ENCODE measurements around the gene IARS1.
A peak's percentile ranks its signal among the peaks of the same experiment; 100 is the strongest.

The IARS1 gene

GRCh38 chr9:92289708-92290390 is 3.6 kb downstream of the IARS1 start:
- H3K4me1 Mint-ChIP-seq = peaks cover 20% of the 10 kb centered on the region
- H3K36me3 Mint-ChIP-seq = peaks cover 26% of the 10 kb centered on the region
- no peak for DNase-seq (ENCODE audit: low spot score in 2 of 2)

DNA sequence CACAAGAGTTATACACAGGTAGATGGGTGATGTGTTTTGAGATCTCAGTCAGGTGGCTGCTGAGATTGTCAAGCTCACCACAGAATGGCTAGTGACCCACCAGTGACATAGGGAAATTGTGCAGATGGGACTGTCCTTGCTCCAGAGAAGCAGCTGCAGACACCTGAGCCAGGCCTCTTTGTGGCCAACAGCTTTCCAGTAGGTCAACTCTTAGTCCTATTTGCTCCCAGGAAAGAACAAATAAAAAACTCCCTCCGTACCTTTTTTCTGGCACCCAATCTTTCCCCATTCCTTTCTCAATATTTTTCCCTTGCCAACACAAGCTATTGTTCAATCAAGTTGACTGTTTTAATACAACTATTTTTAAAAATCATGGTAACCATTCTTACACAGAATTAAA is 14.2 kb downstream of the IARS1 start:
- H3K27ac Mint-ChIP-seq = no peak overlapping the region
- ATAC-seq (ENCODE audit: low read depth) = no peak

More at GRCh38 chr9:92289708-92290390, 3.6 kb downstream of the IARS1 start:
- Mint-ChIP-seq H3K27ac (peak overlapping the region; percentile 29), H3K27me3 (no peaks in the 10 kb centered on the region), H3K9me3 (no peaks in the 10 kb centered on the region), H3K4me3 (no peak overlapping the region)
- ATAC-seq (ENCODE audit: low read depth) = no peak

GRCh38 chr9:92278110-92278509 is 15.4 kb downstream of the IARS1 start:
- H3K27ac Mint-ChIP-seq = no peak overlapping the region
- ATAC-seq (ENCODE audit: low read depth) = no peak
- H3K27me3 Mint-ChIP-seq = no peaks in the 10 kb centered on the region
- peaks cover 2% of the 10 kb centered on the region for H3K4me1 Mint-ChIP-seq
- no peaks in the 10 kb centered on the region for H3K9me3 Mint-ChIP-seq
- DNase-seq (ENCODE audit: low spot score in 2 of 2) = no peak
- peaks cover 47% of the 10 kb centered on the region for H3K36me3 Mint-ChIP-seq
- H3K4me3 Mint-ChIP-seq = no peak overlapping the region

More for the DNA sequence above, 14.2 kb downstream of the IARS1 start:
- peaks cover 2% of the 10 kb centered on the region for H3K4me1 Mint-ChIP-seq
- no peaks in the 10 kb centered on the region for H3K27me3 Mint-ChIP-seq
- H3K9me3 Mint-ChIP-seq = no peaks in the 10 kb centered on the region
- no peak for DNase-seq (ENCODE audit: low spot score in 2 of 2)
- H3K4me3 Mint-ChIP-seq = no peak overlapping the region
- H3K36me3 Mint-ChIP-seq = peaks cover 41% of the 10 kb centered on the region

GRCh38 chr9:92276331-92277032 is 17.0 kb downstream of the IARS1 start:
- peak overlapping the region; percentile 40 for H3K27ac Mint-ChIP-seq
- peaks cover 2% of the 10 kb centered on the region for H3K4me1 Mint-ChIP-seq
- DNase-seq (ENCODE audit: low spot score in 2 of 2) (no peak), ATAC-seq (ENCODE audit: low read depth) (no peak)
- H3K9me3 Mint-ChIP-seq = no peaks in the 10 kb centered on the region
- no peak overlapping the region for H3K4me3 Mint-ChIP-seq
- peaks cover 51% of the 10 kb centered on the region for H3K36me3 Mint-ChIP-seq
- no peaks in the 10 kb centered on the region for H3K27me3 Mint-ChIP-seq

GRCh38 chr9:92275541-92275940 is 18.0 kb downstream of the IARS1 start:
- ATAC-seq (ENCODE audit: low read depth) (no peak), DNase-seq (ENCODE audit: low spot score in 2 of 2) (no peak)
- peaks cover 2% of the 10 kb centered on the region for H3K4me1 Mint-ChIP-seq
- H3K27ac Mint-ChIP-seq = no peak overlapping the region
- H3K9me3 Mint-ChIP-seq = no peaks in the 10 kb centered on the region
- H3K4me3 Mint-ChIP-seq = no peak overlapping the region
- no peaks in the 10 kb centered on the region for H3K27me3 Mint-ChIP-seq
- H3K36me3 Mint-ChIP-seq = peaks cover 53% of the 10 kb centered on the region

DNA sequence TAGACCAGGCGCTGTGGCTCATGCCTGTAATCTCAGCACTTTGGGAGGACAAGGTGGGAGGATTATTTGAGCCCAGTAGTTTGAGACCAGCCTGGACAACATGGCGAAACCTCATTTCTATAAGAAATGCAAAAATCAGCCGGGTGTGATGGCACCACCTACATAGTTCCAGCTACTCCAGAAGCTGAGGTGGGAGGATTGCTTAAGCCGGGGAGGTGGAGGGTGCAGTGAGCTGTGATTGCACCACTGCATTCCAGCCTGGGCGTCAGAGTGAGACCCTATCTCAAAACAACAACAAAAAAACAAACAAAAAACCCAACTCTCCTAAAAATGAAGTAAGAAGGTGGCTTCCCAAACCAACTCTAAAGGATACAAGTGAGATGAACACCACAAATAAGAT is 23.0 kb downstream of the IARS1 start:
- no peak overlapping the region for H3K4me3 Mint-ChIP-seq
- no peak overlapping the region for H3K27ac Mint-ChIP-seq
- no peaks in the 10 kb centered on the region for H3K27me3 Mint-ChIP-seq
- H3K9me3 Mint-ChIP-seq = no peaks in the 10 kb centered on the region
- H3K36me3 Mint-ChIP-seq = peaks cover 45% of the 10 kb centered on the region
- ATAC-seq (ENCODE audit: low read depth) (no peak), DNase-seq (ENCODE audit: low spot score in 2 of 2) (no peak)
- peaks cover 2% of the 10 kb centered on the region for H3K4me1 Mint-ChIP-seq

DNA sequence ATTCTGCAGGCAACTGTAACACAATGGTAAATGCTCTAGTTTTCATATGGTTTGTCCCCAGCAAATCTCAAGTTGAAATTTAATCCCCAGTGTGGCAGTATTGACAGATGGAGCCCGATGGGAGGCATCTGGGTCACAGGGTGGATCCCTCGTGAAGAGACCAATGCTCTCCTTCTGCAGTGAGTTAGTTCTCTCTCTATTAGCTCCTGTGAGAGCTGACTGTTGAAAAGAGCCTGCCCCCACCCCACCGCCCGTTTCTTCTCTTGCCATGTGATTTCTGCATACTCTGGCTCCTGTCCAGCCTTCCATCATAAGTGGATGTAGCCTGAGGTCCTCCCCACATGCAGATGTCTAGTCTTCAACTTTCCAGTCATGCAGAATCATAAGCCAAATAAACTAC is 27.0 kb downstream of the IARS1 start:
- Mint-ChIP-seq H3K27ac (no peak overlapping the region), H3K36me3 (peaks cover 47% of the 10 kb centered on the region), H3K9me3 (no peaks in the 10 kb centered on the region), H3K4me3 (no peak overlapping the region), H3K4me1 (peaks cover 2% of the 10 kb centered on the region), H3K27me3 (no peaks in the 10 kb centered on the region)
- DNase-seq (ENCODE audit: low spot score in 2 of 2) (no peak), ATAC-seq (ENCODE audit: low read depth) (no peak)

GRCh38 chr9:92265154-92265553 is 28.3 kb downstream of the IARS1 start:
- H3K9me3 Mint-ChIP-seq = no peaks in the 10 kb centered on the region
- peaks cover 45% of the 10 kb centered on the region for H3K36me3 Mint-ChIP-seq
- H3K4me1 Mint-ChIP-seq = peaks cover 2% of the 10 kb centered on the region
- DNase-seq (ENCODE audit: low spot score in 2 of 2) (no peak), ATAC-seq (ENCODE audit: low read depth) (no peak)
- H3K27me3 Mint-ChIP-seq = no peaks in the 10 kb centered on the region
- no peak overlapping the region for H3K27ac Mint-ChIP-seq
- no peak overlapping the region for H3K4me3 Mint-ChIP-seq

GRCh38 chr9:92263131-92263530 is 30.4 kb downstream of the IARS1 start:
- ATAC-seq (ENCODE audit: low read depth) (no peak), DNase-seq (ENCODE audit: low spot score in 2 of 2) (no peak)
- no peak overlapping the region for H3K4me3 Mint-ChIP-seq
- H3K9me3 Mint-ChIP-seq = no peaks in the 10 kb centered on the region
- no peaks in the 10 kb centered on the region for H3K27me3 Mint-ChIP-seq
- H3K4me1 Mint-ChIP-seq = no peaks in the 10 kb centered on the region
- peaks cover 50% of the 10 kb centered on the region for H3K36me3 Mint-ChIP-seq
- peak overlapping the region; percentile 25 for H3K27ac Mint-ChIP-seq

DNA sequence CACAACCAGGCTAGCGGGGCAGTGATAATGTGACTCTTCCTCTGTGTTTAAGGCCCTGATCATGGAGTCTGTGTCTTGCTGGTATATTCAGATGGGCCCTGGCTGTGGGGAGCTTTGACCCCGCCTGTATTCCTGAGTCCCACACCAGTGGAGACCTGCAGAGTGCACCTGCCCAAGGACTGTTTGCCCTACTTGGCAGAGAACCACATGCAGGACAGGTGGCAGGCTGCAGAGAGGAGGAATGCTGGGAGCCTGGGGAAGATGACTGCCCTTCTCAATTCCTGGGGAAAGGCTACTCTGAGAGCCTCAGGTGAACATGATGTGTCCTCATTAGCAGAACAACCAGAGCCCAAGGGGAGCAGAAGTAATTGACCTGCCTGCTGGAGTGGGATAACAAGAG is 36.2 kb downstream of the IARS1 start:
- no peak for ATAC-seq (ENCODE audit: low read depth)
- no peaks in the 10 kb centered on the region for H3K9me3 Mint-ChIP-seq
- no peak for DNase-seq (ENCODE audit: low spot score in 2 of 2)
- H3K4me1 Mint-ChIP-seq = no peaks in the 10 kb centered on the region
- peaks cover 41% of the 10 kb centered on the region for H3K36me3 Mint-ChIP-seq
- H3K4me3 Mint-ChIP-seq = no peak overlapping the region
- no peaks in the 10 kb centered on the region for H3K27me3 Mint-ChIP-seq
- H3K27ac Mint-ChIP-seq = no peak overlapping the region

- peaks cover 37% of the 10 kb centered on the region for H3K36me3 Mint-ChIP-seq
- H3K27ac Mint-ChIP-seq = no peak overlapping the region
- ATAC-seq (ENCODE audit: low read depth) (no peak), DNase-seq (ENCODE audit: low spot score in 2 of 2) (no peak)
- H3K9me3 Mint-ChIP-seq = no peaks in the 10 kb centered on the region
- no peak overlapping the region for H3K4me3 Mint-ChIP-seq
- no peaks in the 10 kb centered on the region for H3K27me3 Mint-ChIP-seq
- no peaks in the 10 kb centered on the region for H3K4me1 Mint-ChIP-seq
Observed at GRCh38 chr9:92254381-92255337, 38.8 kb downstream of the IARS1 start.

DNA sequence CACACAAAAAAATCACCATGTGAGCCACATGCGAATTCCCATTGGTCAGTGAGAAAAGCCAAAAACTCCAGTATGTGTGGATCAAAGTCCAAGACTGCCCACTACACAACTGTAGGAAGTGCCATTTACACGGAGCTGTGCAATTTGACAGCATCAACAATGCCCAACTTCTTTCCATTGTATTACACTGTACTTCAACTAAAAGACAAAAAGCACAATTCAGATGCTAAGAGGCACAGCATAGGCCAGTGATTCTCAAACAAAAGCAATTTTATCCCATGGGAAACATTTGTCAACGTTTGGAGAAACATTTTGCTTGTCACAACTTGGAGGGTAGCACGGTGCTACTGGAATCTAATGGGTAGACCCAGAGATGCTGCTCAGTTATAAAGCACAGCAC is 39.8 kb downstream of the IARS1 start:
- DNase-seq (ENCODE audit: low spot score in 2 of 2) (no peak), ATAC-seq (ENCODE audit: low read depth) (no peak)
- H3K4me3 Mint-ChIP-seq = no peak overlapping the region
- H3K27me3 Mint-ChIP-seq = no peaks in the 10 kb centered on the region
- no peaks in the 10 kb centered on the region for H3K4me1 Mint-ChIP-seq
- H3K36me3 Mint-ChIP-seq = peaks cover 35% of the 10 kb centered on the region
- H3K9me3 Mint-ChIP-seq = no peaks in the 10 kb centered on the region
- H3K27ac Mint-ChIP-seq = no peak overlapping the region

DNA sequence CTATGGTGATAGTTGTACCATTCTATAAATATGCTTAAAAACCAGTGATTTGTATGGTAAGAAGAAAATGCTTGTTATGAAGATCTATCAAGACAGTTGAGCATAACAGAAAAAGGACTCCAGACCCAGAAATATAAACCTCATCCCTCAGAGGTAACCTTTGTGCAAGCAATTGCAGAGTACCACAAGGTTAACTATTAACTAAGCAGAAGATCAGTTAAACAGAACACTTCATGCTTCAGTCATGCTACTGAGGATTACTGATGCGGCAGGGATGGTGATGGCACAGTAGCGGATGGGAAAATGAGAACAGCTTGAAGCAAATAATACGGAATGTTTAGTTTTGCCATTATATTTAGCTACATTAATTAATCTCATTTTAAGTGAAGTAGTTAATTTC is 45.5 kb downstream of the IARS1 start:
- DNase-seq (ENCODE audit: low spot score in 2 of 2) (no peak), ATAC-seq (ENCODE audit: low read depth) (no peak)
- H3K4me1 Mint-ChIP-seq = no peaks in the 10 kb centered on the region
- H3K9me3 Mint-ChIP-seq = no peaks in the 10 kb centered on the region
- H3K36me3 Mint-ChIP-seq = peaks cover 52% of the 10 kb centered on the region
- no peak overlapping the region for H3K27ac Mint-ChIP-seq
- H3K27me3 Mint-ChIP-seq = no peaks in the 10 kb centered on the region
- no peak overlapping the region for H3K4me3 Mint-ChIP-seq

DNA sequence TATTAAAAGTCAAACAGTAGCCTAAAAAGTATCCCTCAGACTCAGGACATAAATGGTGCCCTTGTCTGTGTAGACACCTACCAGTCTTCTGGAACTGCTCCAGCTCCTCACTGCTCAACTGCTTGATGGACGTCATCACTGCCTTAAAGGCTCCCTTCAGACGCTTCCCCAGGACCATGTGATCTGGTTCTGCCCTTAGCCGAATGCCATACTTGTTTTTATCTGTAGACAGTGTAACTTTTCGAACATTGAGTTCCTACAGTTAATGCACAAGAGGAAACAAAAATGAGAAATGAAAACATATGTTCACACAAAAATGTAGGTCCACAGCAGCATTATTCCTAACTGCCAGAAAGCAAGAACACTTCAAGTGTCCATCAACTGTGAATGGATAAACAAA is 46.2 kb downstream of the IARS1 start:
- Mint-ChIP-seq H3K27ac (no peak overlapping the region), H3K4me1 (no peaks in the 10 kb centered on the region), H3K27me3 (no peaks in the 10 kb centered on the region), H3K9me3 (no peaks in the 10 kb centered on the region), H3K36me3 (peaks cover 53% of the 10 kb centered on the region), H3K4me3 (no peak overlapping the region)
- no peak for ATAC-seq (ENCODE audit: low read depth)
- DNase-seq (ENCODE audit: low spot score in 2 of 2) = no peak
